PC-3 (cell line): Measurements from ENCODE around the gene VWA8. TPM values are rescaled to one million over a fixed set of nuclear protein-coding genes. Genes with fewer than 3 reads are reported as not detected.

Source experiments
- ATAC-seq: fragments of 200-7000 bp; cut with Tn5 transposase; 2 replicates; pipeline ENCODE4 v1.9.1; 2020; ENCODE audit warnings: mild to moderate bottlenecking, moderate library complexity
- BruUV-seq: library from RNA; stranded (reverse); fragments of 400-500 nt; replicated peaks from 2 replicates; lab custom pipeline; 2021; lab: Mats Ljungman, UMichigan
- CTCF ChIA-PET: fragments of 300-600 bp; sonication (Branson Sonifier 250); formaldehyde crosslinking; loops from one replicate; lab custom pipeline; 2022; ENCODE audit warnings: antibody characterized with exemption; lab: Charles Lee
- POLR2A ChIA-PET: fragments of 300-600 bp; sonication (Branson Sonifier 250); formaldehyde crosslinking; loops from one replicate; lab custom pipeline; 2022; ENCODE audit warnings: antibody characterized with exemption; ENCODE audit not compliant: unreplicated experiment; lab: Charles Lee
- DNase-seq: peaks from one replicate; pipeline ENCODE4 v3.0.0-alpha.2; 2015
- H2AFZ ChIP-seq: fragments of 300-600 bp; sonication (generic); 2 replicates; pipeline ENCODE4 v1.6.0; 2016; ENCODE audit warnings: antibody characterized with exemption, low read length
- H3F3A ChIP-seq: fragments of 300-600 bp; sonication (generic); one replicate; pipeline ENCODE4 v1.6.0; 2017; ENCODE audit warnings: antibody characterized with exemption, low read length, control low read depth, mild to moderate bottlenecking; ENCODE audit not compliant: unreplicated experiment
- H3K27ac ChIP-seq: fragments of 300-600 bp; sonication (generic); 2 replicates; pipeline ENCODE4 v1.5.1; 2016; ENCODE audit warnings: mild to moderate bottlenecking, low read length
- H3K27me3 ChIP-seq: fragments of 300-600 bp; sonication (generic); 2 replicates; pipeline ENCODE4 v1.6.1; 2016; ENCODE audit warnings: low read length, mixed read lengths
- H3K36me3 ChIP-seq: fragments of 300-600 bp; sonication (generic); 2 replicates; pipeline ENCODE4 v1.6.1; 2016; ENCODE audit warnings: low read depth, mixed run types, low read length, mixed read lengths
- H3K4me1 ChIP-seq: fragments of 300-600 bp; sonication (generic); 2 replicates; pipeline ENCODE4 v1.5.1; 2016; ENCODE audit warnings: low read length; ENCODE audit not compliant: insufficient read depth
- H3K4me2 ChIP-seq: fragments of 300-600 bp; sonication (generic); 2 replicates; pipeline ENCODE4 v1.6.0; 2016; ENCODE audit warnings: low read length
- H3K4me3 ChIP-seq: fragments of 300-600 bp; sonication (generic); 2 replicates; pipeline ENCODE4 v1.5.1; 2016; ENCODE audit warnings: mild to moderate bottlenecking, low read length, mixed read lengths
- H3K79me2 ChIP-seq: fragments of 300-600 bp; sonication (generic); 2 replicates; pipeline ENCODE4 v1.6.1; 2017; ENCODE audit warnings: low read length, mixed read lengths
- H3K9ac ChIP-seq: fragments of 300-600 bp; sonication (generic); 2 replicates; pipeline ENCODE4 v1.6.0; 2016; ENCODE audit warnings: mild to moderate bottlenecking, low read length
- H3K9me2 ChIP-seq: fragments of 300-600 bp; sonication (generic); replicated peaks from 2 replicates; pipeline ENCODE4 v1.6.1; 2016; ENCODE audit warnings: mixed run types, low read length, mixed read lengths
- H3K9me3 ChIP-seq: fragments of 300-600 bp; sonication (generic); 2 replicates; pipeline ENCODE4 v1.6.1; 2016; ENCODE audit warnings: low read length, mixed read lengths
- H4K20me1 ChIP-seq: fragments of 300-600 bp; sonication (generic); 2 replicates; pipeline ENCODE4 v1.6.1; 2016; ENCODE audit warnings: low read length, mixed read lengths
- EZH2 ChIP-seq: fragments of 300-600 bp; sonication (generic); IDR thresholded peaks from one replicate; pipeline ENCODE4 v1.6.1; 2017; ENCODE audit warnings: antibody characterized with exemption, mild to moderate bottlenecking, low read length; ENCODE audit not compliant: unreplicated experiment
- EZH2phosphoT487 ChIP-seq: fragments of 300-600 bp; sonication (generic); IDR thresholded peaks from 2 replicates; pipeline ENCODE4 v1.6.1; 2018; ENCODE audit warnings: mild to moderate bottlenecking, antibody characterized with exemption, low read length, borderline replicate concordance
- intact Hi-C: fragments of 100-400 bp; cut with micrococcal nuclease; formaldehyde crosslinking; loops from 2 replicates; pipeline ENCODE4 v1.9.0; 2023
- total RNA-seq: library from RNA; depleted of rRNA; stranded (reverse); fragments of >200 nt; gene quantifications from 2 replicates; pipeline ENCODE4 v1.2.3, GENCODE V29; 2014
- TF ChIP-seq, protein P1 (sequence below): fragments of 300-600 bp; sonication (generic); conservative IDR thresholded peaks from 2 replicates; pipeline ENCODE4 v1.5.1; 2017; ENCODE audit warnings: antibody characterized with exemption, low read depth, mild to moderate bottlenecking, low read length

The VWA8 gene
- total RNA-seq, 1 experiment from 2014 or later, result 10.0 TPM

DNA sequence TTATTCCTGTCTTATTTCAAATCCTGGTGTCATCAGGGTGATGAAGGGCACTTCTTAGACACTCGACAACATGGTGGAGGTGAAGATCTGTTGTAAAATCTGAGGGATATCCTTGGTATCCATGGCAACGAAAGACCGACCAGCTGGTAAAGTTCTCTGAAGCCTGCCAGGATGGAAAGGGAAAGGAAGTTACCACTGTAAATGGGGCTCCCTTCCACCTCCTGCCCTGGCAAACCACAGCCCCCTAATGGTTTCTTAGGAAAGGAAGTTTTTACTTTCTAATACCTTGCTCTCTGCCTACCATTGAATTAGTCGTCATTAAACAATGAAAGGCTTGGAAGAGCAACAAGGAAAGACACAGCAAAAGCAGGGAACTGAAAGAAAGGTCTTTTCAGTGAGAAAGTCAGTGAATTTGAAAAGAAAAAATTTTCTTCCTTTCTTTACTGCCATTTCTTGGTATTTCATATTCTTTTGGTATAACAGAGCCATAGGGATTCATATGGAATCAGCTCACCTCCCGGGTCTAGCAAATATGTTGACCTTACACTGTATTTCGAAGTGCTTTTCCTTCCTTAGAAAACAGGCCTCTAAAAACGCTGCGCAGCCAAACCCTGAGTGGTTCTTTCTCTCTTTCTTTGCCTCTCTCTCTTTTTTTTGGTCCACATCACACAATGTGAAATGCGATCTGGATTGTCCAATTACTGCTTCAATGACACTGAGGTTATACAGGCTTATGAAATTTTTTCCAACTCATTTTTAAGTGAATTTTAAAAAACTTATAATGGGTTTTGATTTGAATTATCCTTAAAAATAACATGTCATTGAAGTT lies 392.6 kb downstream of the VWA8 start:
- no peaks in the 10 kb centered on the region for H3K79me2 ChIP-seq
- H3K27me3 ChIP-seq, result no peaks in the 10 kb centered on the region
- H3K9me2 ChIP-seq, result no peaks in the 10 kb centered on the region
- H3K4me3 ChIP-seq, result no peak overlapping the region
- H4K20me1 ChIP-seq, result no peaks in the 10 kb centered on the region
- H3K9me3 ChIP-seq, result no peaks in the 10 kb centered on the region
- H3K9ac ChIP-seq, result no peak overlapping the region
- H3K4me1 ChIP-seq, result peaks cover 4% of the 10 kb centered on the region; the same call in 1 of the 2 replicates
- ATAC-seq (no peak), DNase-seq (no peak)
- H3F3A ChIP-seq, result no peaks in the 10 kb centered on the region
- ChIA-PET POLR2A (interaction anchor here (0.6 kb wide), 1 partner anchor 84 kb away, joined by 5 read pairs; no protein-coding TSS in a partner anchor), CTCF (interaction anchor here (1.4 kb wide), 1 partner anchor 80 kb away, joined by 8 read pairs; no protein-coding TSS in a partner anchor)
- 0 out of 2 replicates have a peak, but pooled peaks cover 3% of the 10 kb centered on the region for H3K36me3 ChIP-seq
- intact Hi-C loops, result no loop called here
- H2AFZ ChIP-seq, result no peak overlapping the region
- H3K4me2 ChIP-seq, result no peak overlapping the region
- TF ChIP-seq, protein P1, sequence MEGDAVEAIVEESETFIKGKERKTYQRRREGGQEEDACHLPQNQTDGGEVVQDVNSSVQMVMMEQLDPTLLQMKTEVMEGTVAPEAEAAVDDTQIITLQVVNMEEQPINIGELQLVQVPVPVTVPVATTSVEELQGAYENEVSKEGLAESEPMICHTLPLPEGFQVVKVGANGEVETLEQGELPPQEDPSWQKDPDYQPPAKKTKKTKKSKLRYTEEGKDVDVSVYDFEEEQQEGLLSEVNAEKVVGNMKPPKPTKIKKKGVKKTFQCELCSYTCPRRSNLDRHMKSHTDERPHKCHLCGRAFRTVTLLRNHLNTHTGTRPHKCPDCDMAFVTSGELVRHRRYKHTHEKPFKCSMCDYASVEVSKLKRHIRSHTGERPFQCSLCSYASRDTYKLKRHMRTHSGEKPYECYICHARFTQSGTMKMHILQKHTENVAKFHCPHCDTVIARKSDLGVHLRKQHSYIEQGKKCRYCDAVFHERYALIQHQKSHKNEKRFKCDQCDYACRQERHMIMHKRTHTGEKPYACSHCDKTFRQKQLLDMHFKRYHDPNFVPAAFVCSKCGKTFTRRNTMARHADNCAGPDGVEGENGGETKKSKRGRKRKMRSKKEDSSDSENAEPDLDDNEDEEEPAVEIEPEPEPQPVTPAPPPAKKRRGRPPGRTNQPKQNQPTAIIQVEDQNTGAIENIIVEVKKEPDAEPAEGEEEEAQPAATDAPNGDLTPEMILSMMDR, result no peak
- TF ChIP-seq EZH2phosphoT487 (no peak), EZH2 (no peak)
- no peak overlapping the region for H3K27ac ChIP-seq
- no TSS peak for BruUV-seq

DNA sequence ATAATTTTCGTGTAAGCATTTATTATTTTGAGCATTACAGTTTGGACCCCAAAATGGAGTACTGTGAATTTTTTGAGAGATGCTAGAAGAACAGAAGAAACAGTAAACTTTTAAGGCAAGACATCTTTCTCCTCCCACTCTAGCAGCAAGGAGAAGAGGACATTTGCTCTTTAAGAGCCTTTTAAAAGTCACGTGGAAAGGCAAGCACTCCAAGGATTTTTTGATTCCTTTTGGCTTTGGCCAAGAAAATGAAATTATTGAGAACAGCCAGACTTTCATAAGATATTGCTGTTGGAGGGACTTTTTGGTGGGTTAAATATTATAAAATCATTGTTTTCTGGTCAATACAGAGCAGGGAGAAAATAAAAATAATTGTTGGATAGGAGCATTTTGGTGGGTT lies 393.5 kb downstream of the VWA8 start:
- H3K36me3 ChIP-seq, result 0 out of 2 replicates have a peak, but pooled peaks cover 3% of the 10 kb centered on the region
- no peaks in the 10 kb centered on the region for H3F3A ChIP-seq
- DNase-seq, result no peak
- TF ChIP-seq, protein P1, result no peak
- TF ChIP-seq EZH2, result no peak
- no peak for TF ChIP-seq EZH2phosphoT487
- CTCF ChIA-PET, result no interaction called here
- peaks cover 4% of the 10 kb centered on the region; the same call in 1 of the 2 replicates for H3K4me1 ChIP-seq
- POLR2A ChIA-PET, result no interaction called here
- BruUV-seq, result no TSS peak
- H3K4me2 ChIP-seq, result no peak overlapping the region
- intact Hi-C loops, result no loop called here
- no peaks in the 10 kb centered on the region for H3K27me3 ChIP-seq
- no peaks in the 10 kb centered on the region for H3K9me2 ChIP-seq
- H3K9me3 ChIP-seq, result no peaks in the 10 kb centered on the region
- no peak for ATAC-seq
- H3K79me2 ChIP-seq, result no peaks in the 10 kb centered on the region
- H3K4me3 ChIP-seq, result no peak overlapping the region
- H3K9ac ChIP-seq, result no peak overlapping the region
- H4K20me1 ChIP-seq, result no peaks in the 10 kb centered on the region
- no peak overlapping the region for H3K27ac ChIP-seq
- no peak overlapping the region for H2AFZ ChIP-seq

DNA sequence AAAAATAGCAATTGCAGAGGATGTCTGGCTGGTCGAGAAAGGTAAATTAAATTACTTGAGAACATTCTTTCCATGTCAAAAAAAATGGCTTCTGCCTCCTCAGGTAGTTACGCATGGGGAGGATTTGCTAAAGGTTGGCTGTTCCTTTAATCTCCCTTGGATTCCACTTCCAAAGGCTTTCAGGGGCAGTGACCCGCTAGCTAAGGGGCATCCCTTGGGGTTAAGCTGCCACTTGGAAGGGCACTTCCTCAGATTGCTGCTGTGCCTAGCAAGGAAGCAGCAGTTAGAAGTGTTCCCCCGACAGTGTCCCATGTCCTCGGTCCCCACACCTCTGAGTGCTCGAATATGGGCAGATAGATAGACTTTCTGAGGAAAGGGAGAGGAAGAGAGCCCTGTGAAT lies 395.1 kb downstream of the VWA8 start:
- H3K4me2 ChIP-seq, result no peak overlapping the region
- no peaks in the 10 kb centered on the region for H3K27me3 ChIP-seq
- H4K20me1 ChIP-seq, result no peaks in the 10 kb centered on the region
- H3K9me2 ChIP-seq, result no peaks in the 10 kb centered on the region
- CTCF ChIA-PET, result no interaction called here
- peaks cover 4% of the 10 kb centered on the region; the same call in 1 of the 2 replicates for H3K4me1 ChIP-seq
- intact Hi-C loops, result no loop called here
- H3K4me3 ChIP-seq, result no peak overlapping the region
- no peaks in the 10 kb centered on the region for H3K9me3 ChIP-seq
- POLR2A ChIA-PET, result no interaction called here
- no peaks in the 10 kb centered on the region for H3F3A ChIP-seq
- no peak overlapping the region for H3K27ac ChIP-seq
- no peak overlapping the region for H2AFZ ChIP-seq
- BruUV-seq, result no TSS peak
- H3K36me3 ChIP-seq, result 0 out of 2 replicates have a peak, but pooled peaks cover 3% of the 10 kb centered on the region
- ATAC-seq (no peak), DNase-seq (no peak)
- H3K79me2 ChIP-seq, result no peaks in the 10 kb centered on the region
- H3K9ac ChIP-seq, result no peak overlapping the region
- no peak for TF ChIP-seq EZH2phosphoT487
- TF ChIP-seq, protein P1, result no peak
- TF ChIP-seq EZH2, result no peak
